HG03354 (cell line): ENCODE data around the gene ACSM2B.
"Not testable (repeated sequence)": the region's sequence is repeated elsewhere in the genome, so short reads cannot be mapped to it uniquely, and the experiment has no call there.

Experiments
- ATAC-seq: cut with Tn5 transposase; IDR thresholded peaks from one replicate; pipeline ENCODE4 v1.9.1; 2021; ENCODE audit warnings: mild to moderate bottlenecking; ENCODE audit not compliant: unreplicated experiment, poor library complexity, severe bottlenecking

Gene ACSM2B

DNA sequence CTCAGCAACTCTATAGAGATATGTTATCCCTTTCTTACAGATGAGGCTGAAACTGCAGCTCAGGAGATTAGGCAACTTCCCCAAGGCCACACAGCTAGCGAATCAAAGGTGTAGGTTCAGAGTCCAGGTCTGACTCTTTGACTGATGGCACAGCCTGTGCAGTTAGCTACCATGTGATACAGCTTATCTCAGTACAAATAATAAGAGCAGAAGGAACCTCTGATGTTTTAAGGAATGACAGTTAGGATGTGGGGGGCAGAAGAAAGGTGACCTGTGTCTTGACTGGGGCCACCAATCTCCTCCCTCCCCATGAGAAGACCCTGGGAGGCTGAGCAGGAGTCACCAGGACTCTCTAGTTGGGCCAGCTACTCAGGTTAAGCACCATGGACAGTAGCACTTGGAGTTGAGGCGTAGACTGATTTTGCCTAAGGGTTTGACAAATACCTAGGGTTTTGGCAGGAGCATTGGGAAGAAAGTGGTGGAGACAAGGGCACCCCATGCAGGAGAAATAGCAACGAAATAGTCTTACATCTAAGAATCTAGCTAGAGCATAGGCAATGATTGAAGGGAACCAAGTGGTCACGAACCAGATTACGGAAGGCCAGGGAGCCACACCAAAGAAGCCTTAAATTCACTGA lies 22.8 kb upstream of the ACSM2B start:
- no peak for ATAC-seq

DNA sequence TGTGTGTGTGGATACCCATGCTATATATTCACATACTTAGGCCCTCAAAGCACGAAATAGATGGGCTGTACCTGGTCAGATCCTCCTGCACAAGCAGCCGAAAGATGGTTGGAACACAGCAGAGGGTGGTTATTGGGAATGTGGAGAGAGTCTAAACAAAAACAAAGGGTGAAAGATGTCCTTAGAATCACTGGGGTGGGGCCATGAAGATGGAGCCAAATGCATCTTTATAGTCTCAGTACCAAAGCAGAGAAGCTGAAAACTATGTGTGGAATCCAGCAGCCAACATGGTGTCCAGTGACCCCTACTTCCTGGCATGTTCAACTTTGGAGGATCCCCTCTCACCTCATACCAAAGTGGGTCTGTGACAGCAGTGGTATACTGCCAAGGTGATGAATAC lies 19.5 kb upstream of the ACSM2B start:
- ATAC-seq = not testable (repeated sequence)

DNA sequence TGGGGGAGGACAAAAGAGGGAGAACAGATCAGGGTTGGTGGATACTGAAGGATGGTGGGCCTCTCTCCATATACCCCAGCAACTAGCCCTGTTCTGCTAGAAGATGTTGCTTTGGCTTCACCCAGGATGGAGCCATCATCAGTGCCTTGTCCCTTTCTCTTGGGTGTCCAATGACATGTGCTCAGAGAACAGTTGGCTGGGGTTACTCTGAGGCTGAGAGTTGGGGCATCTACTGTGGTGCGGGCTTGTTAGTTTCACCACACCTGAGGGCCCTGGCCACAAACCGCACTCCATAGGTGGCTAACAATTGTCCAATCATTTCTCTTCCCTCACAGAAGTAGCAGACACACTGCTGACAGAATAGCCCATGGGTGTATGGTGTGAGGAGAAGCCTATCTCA lies 18.9 kb upstream of the ACSM2B start:
- not testable (repeated sequence) for ATAC-seq

DNA sequence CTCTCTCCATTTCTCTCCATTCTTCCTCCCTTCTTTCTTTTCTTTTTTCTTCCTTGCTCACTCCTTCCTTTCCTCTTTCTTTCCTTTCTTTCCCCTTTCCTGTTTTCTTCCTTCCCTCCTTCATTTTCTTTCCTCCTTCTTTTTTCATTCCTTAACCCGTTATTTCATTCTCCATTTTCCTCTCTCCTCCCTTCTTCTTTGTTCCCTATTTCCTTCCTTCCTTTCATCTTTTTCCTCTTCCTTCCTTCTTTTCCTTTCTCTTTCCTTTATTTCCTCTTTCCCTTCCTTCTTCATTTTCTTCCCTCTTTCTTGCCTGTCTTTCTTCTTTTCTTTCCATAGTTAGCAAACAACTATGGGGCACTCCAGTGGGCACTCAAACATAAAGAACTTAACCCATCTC lies 16.6 kb upstream of the ACSM2B start:
- not testable (repeated sequence) for ATAC-seq

DNA sequence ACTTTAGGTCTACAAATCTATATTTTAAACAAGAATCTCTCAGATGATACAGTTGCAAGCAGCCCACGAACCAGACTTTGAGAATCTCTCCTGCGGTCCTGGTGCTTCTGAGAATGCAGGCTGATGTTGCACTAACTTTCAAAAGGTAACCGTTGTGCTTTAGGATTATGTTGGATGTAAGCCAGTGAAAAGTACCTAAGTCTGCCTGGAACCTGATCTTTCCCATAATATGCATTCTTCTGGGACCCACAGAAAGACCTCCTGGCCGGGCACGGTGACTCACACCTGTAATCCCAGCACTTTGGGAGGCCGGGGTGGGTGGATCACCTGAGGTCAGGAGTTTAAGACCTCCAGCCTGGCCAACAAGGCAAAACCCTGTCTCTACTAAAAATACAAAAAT lies 13.3 kb upstream of the ACSM2B start:
- ATAC-seq = not testable (repeated sequence)

DNA sequence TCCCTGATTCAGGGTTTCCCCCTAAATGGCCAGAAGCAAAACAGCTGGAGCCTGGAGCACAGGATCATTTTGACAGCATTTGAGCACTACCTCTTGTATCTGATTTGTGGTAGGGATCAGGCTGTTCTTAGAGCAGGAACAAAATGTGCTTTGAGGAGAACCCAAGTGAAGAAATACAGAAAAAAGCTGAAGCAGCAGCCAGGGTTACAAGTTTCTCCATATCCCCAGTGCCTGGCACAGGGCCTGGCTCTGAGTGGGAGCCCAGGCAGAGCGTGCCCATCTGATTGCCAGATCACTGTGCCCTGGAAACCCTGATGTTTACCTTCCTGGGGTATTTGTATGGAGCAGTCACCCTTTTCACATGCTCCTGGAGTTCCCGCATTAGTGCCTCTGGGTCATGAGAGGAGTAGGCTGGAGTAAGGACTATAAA lies 11.5 kb upstream of the ACSM2B start:
- not testable (repeated sequence) for ATAC-seq

DNA sequence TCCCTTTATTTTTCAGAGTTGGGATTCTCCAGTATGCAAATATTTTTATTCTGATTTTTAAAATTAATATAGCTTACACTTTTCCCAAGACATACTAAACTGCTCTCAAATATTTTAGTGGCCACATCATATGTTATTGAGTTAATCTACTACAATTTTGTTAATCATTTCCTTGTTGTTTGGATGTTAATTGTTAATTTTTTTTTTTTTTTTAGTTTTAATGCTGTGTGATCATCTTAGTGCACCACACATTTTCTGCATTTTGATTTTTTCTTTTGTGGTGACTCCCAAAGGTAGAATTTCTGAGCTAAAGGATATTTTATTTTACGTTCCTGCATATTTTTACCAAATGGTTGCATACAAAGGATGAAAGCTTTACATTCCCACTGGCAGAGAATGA lies 10.5 kb upstream of the ACSM2B start:
- not testable (repeated sequence) for ATAC-seq

DNA sequence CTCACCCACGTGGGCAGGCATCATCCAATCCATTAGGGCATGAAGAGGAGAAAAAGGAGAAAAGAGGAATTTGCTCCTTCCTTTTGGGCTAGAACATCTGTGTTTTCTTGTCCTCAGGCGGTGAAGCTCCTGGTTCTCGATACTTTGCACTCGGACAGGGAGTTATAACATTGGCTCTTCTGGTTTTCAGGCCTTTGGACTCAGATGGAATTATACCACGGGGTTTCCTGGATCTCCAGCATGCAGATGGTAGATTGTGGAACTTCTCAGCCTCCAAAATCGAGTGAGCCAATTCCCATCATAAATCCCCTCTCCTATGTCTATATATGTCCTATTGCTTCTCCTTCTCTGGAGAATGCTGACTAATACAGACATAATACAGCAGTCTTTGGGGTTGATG lies 9.9 kb upstream of the ACSM2B start:
- not testable (repeated sequence) for ATAC-seq

DNA sequence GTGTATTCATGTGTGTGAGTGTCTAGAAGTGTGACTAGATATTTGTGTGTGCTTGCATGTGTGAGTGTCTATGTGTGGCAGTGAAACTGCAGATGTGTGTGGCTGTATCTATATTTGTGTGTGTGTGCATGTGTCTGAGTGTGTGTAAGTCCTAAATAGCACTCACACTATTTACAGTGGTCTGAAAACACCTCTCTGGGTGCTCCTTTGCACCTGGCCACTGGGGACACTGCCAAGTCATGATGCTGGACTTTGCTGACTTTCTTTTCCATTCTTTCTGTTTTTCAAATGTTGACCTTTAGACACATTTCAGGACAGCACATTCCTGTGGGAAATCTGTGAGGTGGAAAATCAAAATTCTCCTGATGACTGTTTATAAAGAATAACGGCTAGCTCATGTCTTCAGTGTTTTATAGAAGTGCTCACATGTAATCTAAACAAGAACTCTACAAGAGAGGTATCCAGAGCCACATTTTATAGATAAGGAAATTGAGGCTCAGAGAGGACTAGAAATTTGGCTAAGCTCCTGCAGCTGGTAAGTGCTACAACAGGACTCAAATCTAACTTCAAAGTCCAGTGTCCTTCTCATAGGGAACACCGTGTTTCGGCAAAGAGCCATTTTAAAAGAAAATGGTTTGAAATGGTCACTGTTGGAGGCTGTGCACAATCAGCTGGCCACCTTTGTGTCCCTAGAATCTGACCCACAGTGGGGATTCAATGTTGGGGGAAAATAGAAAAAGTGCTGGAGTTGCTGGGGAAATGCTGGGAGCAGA lies 4.5 kb upstream of the ACSM2B start:
- ATAC-seq = not testable (repeated sequence)

DNA sequence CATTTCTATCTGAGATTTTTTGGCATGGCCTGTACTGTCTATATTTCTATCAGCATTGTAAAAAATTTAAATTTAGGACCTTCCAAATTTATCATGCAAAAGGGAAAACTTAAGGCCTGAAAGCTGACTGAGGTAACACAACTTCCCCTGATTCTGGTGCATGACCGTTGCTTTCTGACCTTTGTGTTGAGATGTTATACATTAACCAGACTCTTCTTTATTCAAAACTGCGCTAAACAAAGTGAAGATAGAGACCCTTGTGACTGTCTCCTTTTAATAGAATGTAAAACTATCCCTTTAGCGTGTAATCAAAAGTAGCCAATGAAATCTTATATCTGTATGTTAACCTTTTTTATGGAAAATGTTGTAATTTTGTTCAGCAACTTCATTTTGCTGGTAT lies 1.9 kb upstream of the ACSM2B start:
- not testable (repeated sequence) for ATAC-seq

DNA sequence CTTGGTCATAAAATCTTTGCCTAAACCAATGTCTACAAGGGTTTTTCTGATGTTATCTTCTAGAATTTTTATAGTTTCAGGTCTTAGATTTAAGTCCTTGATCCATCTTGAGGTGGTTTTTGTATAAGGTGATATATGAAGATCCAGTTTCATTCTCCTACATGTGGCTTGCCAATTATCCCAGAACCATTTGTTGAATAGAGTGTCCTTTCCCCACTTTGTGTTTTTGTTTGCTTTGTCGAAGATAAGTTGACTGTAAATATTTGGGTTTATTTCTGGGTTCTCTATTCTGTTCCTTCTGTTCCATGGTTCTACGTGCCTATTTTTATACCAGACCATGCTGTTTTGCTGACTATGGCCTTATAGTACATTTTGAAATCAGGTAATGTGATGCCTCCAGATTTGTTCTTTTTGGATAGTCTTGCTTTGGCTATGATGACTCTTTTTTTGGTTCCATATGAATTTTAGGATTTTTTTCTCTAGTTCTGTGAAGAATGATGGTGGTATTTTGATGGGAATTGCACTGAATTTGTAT lies 7.0 kb downstream of the ACSM2B start:
- not testable (repeated sequence) for ATAC-seq

DNA sequence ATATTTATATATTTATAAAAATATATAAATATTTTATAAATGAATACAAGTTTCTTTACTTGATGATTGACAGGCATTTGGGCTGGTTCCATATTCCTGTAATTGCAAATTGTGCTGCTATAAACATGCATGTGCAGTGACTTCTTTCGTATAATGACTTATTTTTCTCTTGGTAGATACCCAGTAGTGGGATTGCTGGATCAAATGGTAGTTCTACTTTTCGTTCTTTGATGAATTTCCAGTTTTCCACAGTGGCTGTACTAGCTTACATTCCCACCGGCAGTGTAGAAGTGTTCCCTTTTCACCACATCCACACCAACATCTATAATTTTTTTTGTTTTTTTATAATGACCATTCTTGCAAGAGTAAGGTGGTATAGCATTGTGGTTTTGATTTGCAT lies 7.8 kb downstream of the ACSM2B start:
- no peak for ATAC-seq

DNA sequence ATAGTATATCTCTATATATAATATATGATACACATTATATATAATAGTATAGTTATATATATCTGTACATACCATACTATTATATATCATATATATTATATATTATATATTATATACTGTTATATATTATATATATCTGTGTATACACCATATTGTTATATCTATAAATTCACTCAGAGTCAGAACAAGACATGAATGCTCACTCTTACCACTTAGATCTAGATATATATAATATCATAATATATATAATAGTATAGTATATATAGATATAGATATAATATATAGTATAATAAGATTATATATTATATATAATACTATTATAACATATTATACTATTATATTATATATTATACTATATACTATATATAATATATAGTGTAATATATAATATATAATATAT lies 9.3 kb downstream of the ACSM2B start:
- ATAC-seq = no peak

DNA sequence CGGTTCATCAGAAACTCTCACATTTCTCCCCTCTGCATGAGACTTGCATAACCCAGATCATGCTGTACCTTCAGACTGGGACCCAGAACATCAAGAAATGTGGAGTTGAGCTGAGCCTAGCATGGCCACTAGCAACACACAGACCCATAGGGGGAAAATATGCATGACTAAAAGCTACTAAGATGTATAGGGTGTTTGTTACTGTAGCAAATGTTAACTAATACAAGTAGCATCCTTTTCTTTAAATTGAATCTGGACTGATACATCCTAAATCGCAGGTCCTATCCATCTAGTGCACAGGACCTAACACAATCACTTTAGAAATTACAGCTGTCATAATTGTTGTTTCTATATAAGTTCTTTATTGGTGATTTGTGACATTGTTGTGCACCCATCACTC lies 10.8 kb downstream of the ACSM2B start:
- ATAC-seq = not testable (repeated sequence)

DNA sequence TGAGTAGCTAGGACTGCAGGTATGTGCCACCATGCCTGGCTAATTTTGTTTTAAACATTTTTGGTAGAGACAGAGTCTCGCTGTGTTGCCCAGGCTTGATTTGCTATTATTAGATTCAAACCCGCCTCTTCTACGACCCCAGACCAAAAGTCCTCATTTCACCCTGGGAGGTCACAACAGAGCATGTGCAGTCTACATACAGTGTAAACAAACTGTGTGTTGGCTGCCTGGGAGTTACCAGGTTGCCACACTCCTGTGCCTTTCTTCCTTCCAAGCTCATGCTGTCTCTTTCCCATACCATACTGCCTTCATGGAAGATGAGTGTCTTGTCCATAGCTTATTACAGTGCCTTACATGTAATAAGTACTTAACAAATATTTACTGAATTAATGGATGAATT lies 11.9 kb downstream of the ACSM2B start:
- ATAC-seq = not testable (repeated sequence)

DNA sequence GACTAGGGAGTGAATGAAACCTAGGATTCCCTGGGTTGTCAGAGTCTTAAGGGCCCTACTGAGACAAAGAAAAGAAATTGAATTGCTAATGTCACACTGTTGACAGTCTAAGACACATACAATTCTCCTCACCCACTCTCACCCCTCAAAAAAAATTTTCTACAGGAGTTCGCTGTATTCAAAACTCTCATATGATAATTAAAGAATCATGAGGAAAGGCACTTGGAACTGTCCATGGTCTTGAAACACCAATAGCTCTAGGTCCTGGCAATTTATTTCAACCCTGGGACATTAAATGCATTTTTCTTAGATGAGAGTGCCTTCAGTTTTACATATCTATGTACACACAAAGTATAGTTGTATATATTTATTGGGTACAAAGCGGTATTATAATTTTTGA lies 20.5 kb downstream of the ACSM2B start:
- ATAC-seq = not testable (repeated sequence)

DNA sequence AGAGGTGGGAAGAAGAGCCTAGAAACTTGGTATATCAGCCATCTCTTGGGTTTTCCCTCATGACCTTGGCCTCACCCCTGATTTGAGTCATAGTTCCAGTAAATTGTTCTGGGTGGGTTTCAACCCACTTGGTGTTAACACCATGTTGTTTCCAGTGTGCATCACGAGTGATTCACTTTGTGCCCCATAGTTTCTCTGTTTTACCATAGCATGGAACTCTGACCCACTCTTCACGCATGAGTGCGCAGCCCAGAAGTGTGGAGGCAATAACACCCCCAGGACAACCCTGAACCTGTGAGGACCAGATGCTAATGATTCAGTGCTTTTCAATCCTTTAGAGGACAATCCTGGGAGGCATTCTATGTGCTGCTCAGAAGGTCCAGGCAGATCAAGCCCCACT lies 21.5 kb downstream of the ACSM2B start:
- ATAC-seq = not testable (repeated sequence)

DNA sequence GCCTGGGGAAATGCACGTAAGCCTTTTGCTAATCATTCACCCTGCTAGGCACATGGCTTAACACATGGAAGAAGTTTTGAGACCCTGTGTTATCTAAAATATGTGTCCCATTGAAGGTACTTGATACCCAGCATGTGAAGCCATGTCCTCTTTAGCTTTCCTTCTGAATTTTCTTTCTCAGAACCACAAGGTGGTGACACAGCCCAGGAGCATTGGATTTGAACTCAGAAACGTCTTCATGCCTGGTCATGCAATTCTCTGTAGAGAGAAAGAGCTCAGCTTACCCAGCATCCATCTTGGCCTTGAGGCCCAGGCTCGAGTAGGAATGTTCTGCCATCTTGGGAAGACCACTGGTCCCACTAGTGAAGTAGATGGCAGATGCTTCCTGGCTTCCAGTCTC lies 22.7 kb downstream of the ACSM2B start:
- ATAC-seq = not testable (repeated sequence)

DNA sequence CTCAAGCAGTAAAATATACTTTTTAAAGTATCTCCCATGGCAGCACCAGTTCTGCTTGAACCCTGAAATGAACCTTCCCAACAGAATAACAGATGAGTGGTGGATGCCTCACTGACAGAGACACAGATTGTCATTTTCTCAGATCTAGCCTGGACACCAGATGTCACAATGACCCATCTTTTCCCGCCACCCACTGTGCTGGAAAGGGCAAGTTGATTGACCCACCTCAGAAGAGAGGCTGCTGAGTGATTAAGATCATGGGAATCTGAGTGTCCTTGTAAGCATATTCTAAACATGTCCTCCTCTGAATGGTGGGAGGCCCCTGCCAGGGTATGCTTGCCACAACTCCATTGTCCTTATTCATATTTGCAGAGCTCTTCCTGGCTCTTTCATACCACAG lies 29.2 kb downstream of the ACSM2B start:
- not testable (repeated sequence) for ATAC-seq

DNA sequence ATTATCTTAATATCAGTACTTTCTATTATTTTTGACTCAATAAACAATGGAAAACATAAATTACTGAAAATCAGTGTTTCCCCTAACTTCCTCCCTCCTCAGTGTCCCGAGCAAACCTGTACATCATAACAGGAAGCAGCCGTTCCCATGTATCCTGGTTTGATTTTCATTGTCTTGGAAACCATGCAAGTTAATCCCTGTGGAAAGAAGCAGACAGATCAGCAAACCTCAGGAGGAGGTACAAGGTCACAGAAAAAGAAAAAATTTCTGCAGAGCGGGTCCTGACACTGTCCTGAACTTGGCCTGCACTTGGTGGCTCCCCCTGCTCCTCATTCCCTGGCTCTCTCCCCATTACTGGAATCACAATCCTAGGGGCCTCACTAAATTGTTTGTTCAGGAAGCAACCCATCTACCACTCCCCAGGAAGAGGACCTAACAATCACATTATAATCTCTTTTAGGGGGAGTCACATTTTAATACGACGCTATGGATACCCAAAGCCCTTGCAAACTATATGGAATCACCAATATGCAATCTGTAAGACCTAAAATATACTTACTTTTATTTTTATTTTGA lies 29.8 kb downstream of the ACSM2B start:
- not testable (repeated sequence) for ATAC-seq
